GM19043 (cell line): ENCODE measurements around the gene DFFB.

Experiments
- ATAC-seq: cut with Tn5 transposase; IDR thresholded peaks from one replicate; pipeline ENCODE4 v1.9.1; 2021; ENCODE audit warnings: low read depth; ENCODE audit not compliant: unreplicated experiment

Gene DFFB

GRCh38 chr1:3868464-3869006 lies 11.3 kb downstream of the DFFB start:
- no peak for ATAC-seq

GRCh38 chr1:3869751-3870301 lies 12.6 kb downstream of the DFFB start:
- ATAC-seq = no peak

- ATAC-seq = no peak
Observed at GRCh38 chr1:3871451-3871805, 14.2 kb downstream of the DFFB start.

GRCh38 chr1:3872546-3872945 lies 15.3 kb downstream of the DFFB start:
- ATAC-seq = no peak

GRCh38 chr1:3874736-3875135 lies 17.5 kb downstream of the DFFB start:
- no peak for ATAC-seq

GRCh38 chr1:3876716-3877115 lies 19.4 kb downstream of the DFFB start:
- ATAC-seq = no peak

GRCh38 chr1:3879099-3879498 lies 21.8 kb downstream of the DFFB start:
- no peak for ATAC-seq

GRCh38 chr1:3879787-3880428 lies 22.6 kb downstream of the DFFB start:
- ATAC-seq = no peak

- ATAC-seq = no peak
Observed at GRCh38 chr1:3880429-3881192, 23.3 kb downstream of the DFFB start.

GRCh38 chr1:3881193-3881480 lies 23.9 kb downstream of the DFFB start:
- ATAC-seq = no peak

- no peak for ATAC-seq
Observed at GRCh38 chr1:3883194-3883925, 26.1 kb downstream of the DFFB start.

GRCh38 chr1:3884966-3885365 lies 27.7 kb downstream of the DFFB start:
- no peak for ATAC-seq

- no peak for ATAC-seq
Observed at GRCh38 chr1:3885611-3886010, 28.3 kb downstream of the DFFB start.

GRCh38 chr1:3886106-3886670 lies 28.9 kb downstream of the DFFB start:
- ATAC-seq = no peak

- no peak for ATAC-seq
Observed at GRCh38 chr1:3886691-3887090, 29.4 kb downstream of the DFFB start.

GRCh38 chr1:3888301-3888700 lies 31.0 kb downstream of the DFFB start:
- ATAC-seq = no peak

- no peak for ATAC-seq
Observed at GRCh38 chr1:3889936-3890335, 32.7 kb downstream of the DFFB start.

GRCh38 chr1:3890389-3891328 lies 33.4 kb downstream of the DFFB start:
- no peak for ATAC-seq

GRCh38 chr1:3891329-3891865 lies 34.1 kb downstream of the DFFB start:
- no peak for ATAC-seq

- ATAC-seq = no peak
Observed at GRCh38 chr1:3892748-3893147, 35.5 kb downstream of the DFFB start.
